ENCODE data around the gene CD79A. TPM values are rescaled to one million over a fixed set of nuclear protein-coding genes. Genes with fewer than 3 reads are reported as not detected.
A peak's percentile ranks its signal among the peaks of the same experiment; 100 is the strongest.

Gene CD79A
- total RNA-seq, 3 donors from 2014 or later = 2.7 to 7.3 (median 3.9) TPM

GRCh38 chr19:41877916-41878905 lies 1.1 kb downstream of the CD79A start:
- intact Hi-C loops (cut with DNase I, micrococcal nuclease) = no loop called here
- ATAC-seq = no peak
- no peak for TF ChIP-seq CTCF (IDR thresholded peaks at IDR 0.05)
- Histone ChIP-seq H3K4me1 (ENCODE audit: low read depth) (peaks cover 6% of the 10 kb centered on the region), H3K9me3 (no peaks in the 10 kb centered on the region), H3K36me3 (ENCODE audit: low read depth) (no peaks in the 10 kb centered on the region), H3K4me3 (no peak overlapping the region)
- no peak for DNase-seq

- ATAC-seq = no peak
- Histone ChIP-seq H3K36me3 (ENCODE audit: low read depth) (no peaks in the 10 kb centered on the region), H3K9me3 (no peaks in the 10 kb centered on the region), H3K4me1 (ENCODE audit: low read depth) (peaks cover 3% of the 10 kb centered on the region), H3K4me3 (no peak overlapping the region)
- no peak for DNase-seq
- intact Hi-C loops (cut with DNase I, micrococcal nuclease) = no loop called here
- no peak for TF ChIP-seq CTCF (IDR thresholded peaks at IDR 0.05)
Measured at GRCh38 chr19:41879080-41879479, 2.0 kb downstream of the CD79A start.

GRCh38 chr19:41879670-41880328 lies 2.7 kb downstream of the CD79A start:
- Histone ChIP-seq H3K4me1 (ENCODE audit: low read depth) (peaks cover 6% of the 10 kb centered on the region), H3K9me3 (no peaks in the 10 kb centered on the region), H3K4me3 (no peak overlapping the region), H3K36me3 (ENCODE audit: low read depth) (no peaks in the 10 kb centered on the region)
- ATAC-seq = no peak
- no peak for DNase-seq
- intact Hi-C loops (cut with DNase I, micrococcal nuclease) = no loop called here
- TF ChIP-seq CTCF (IDR thresholded peaks at IDR 0.05) = no peak

GRCh38 chr19:41880329-41880708 lies 3.2 kb downstream of the CD79A start:
- no peak for TF ChIP-seq CTCF (IDR thresholded peaks at IDR 0.05)
- Histone ChIP-seq H3K36me3 (ENCODE audit: low read depth) (no peaks in the 10 kb centered on the region), H3K9me3 (no peaks in the 10 kb centered on the region), H3K4me3 (no peak overlapping the region), H3K4me1 (ENCODE audit: low read depth) (peaks cover 11% of the 10 kb centered on the region)
- DNase-seq (no peak), ATAC-seq (no peak)
- intact Hi-C loops (cut with DNase I, micrococcal nuclease) = no loop called here

GRCh38 chr19:41882568-41883462 lies 5.7 kb downstream of the CD79A start, which contains the start of gene ARHGEF1:
TSS of gene ARHGEF1 (plus strand) at chr19:41883184. CDS start at chr19:41888083, 4,899 bp downstream.
- no peak for TF ChIP-seq CTCF (IDR thresholded peaks at IDR 0.05)
- H3K4me1 ChIP-seq (ENCODE audit: low read depth) = peaks cover 35% of the 10 kb centered on the region
- ATAC-seq (peak; percentile 37), DNase-seq (peak; percentile 65 to 88 (median 80))
- intact Hi-C loops (cut with DNase I, micrococcal nuclease) = no loop called here
- no peaks in the 10 kb centered on the region for H3K9me3 ChIP-seq
- no peaks in the 10 kb centered on the region for H3K36me3 ChIP-seq (ENCODE audit: low read depth)
- H3K4me3 ChIP-seq = peak within 1 kb of the TSS; percentile 93

All from mucosa of descending colon (tissue), 3 donors.